ENCODE results near the gene GBF1.

GBF1 gene

GRCh38 chr10:102393411-102394078 is 148.2 kb downstream of the GBF1 start:
- Histone ChIP-seq H3K27me3 (ENCODE audit: insufficient read depth, low read length) (no peaks in the 10 kb centered on the region), H2AFZ (ENCODE audit: low read length, unreplicated experiment) (no peak overlapping the region), H3K4me3 (ENCODE audit: low read depth, low read length) (peak overlapping the region; percentile 95), H3K36me3 (ENCODE audit: insufficient read depth, low read length) (no peaks in the 10 kb centered on the region), H3K79me2 (ENCODE audit: control insufficient read depth, insufficient read depth, low read length, unreplicated experiment) (peaks cover 10% of the 10 kb centered on the region), H3K27ac (ENCODE audit: low read depth, low read length) (peak overlapping the region; percentile 95), H3K4me1 (ENCODE audit: control insufficient read depth, insufficient read depth, low read length, unreplicated experiment) (peaks cover 10% of the 10 kb centered on the region)

GRCh38 chr10:102394079-102394800 is 148.9 kb downstream of the GBF1 start:
- Histone ChIP-seq H3K27me3 (ENCODE audit: insufficient read depth, low read length) (no peaks in the 10 kb centered on the region), H3K79me2 (ENCODE audit: control insufficient read depth, insufficient read depth, low read length, unreplicated experiment) (peaks cover 10% of the 10 kb centered on the region), H3K4me1 (ENCODE audit: control insufficient read depth, insufficient read depth, low read length, unreplicated experiment) (peaks cover 13% of the 10 kb centered on the region), H3K4me3 (ENCODE audit: low read depth, low read length) (peak overlapping the region; percentile 95), H3K27ac (ENCODE audit: low read depth, low read length) (peak overlapping the region; percentile 95), H2AFZ (ENCODE audit: low read length, unreplicated experiment) (no peak overlapping the region), H3K36me3 (ENCODE audit: insufficient read depth, low read length) (no peaks in the 10 kb centered on the region)

- Histone ChIP-seq H3K36me3 (ENCODE audit: insufficient read depth, low read length) (no peaks in the 10 kb centered on the region), H2AFZ (ENCODE audit: low read length, unreplicated experiment) (peak overlapping the region; percentile 8), H3K79me2 (ENCODE audit: control insufficient read depth, insufficient read depth, low read length, unreplicated experiment) (peaks cover 10% of the 10 kb centered on the region), H3K27ac (ENCODE audit: low read depth, low read length) (peak overlapping the region; percentile 95), H3K4me1 (ENCODE audit: control insufficient read depth, insufficient read depth, low read length, unreplicated experiment) (peaks cover 13% of the 10 kb centered on the region), H3K27me3 (ENCODE audit: insufficient read depth, low read length) (no peaks in the 10 kb centered on the region), H3K4me3 (ENCODE audit: low read depth, low read length) (peak overlapping the region; percentile 95)
Observed at GRCh38 chr10:102394801-102395399, 149.6 kb downstream of the GBF1 start.

GRCh38 chr10:102395400-102396316 is 150.3 kb downstream of the GBF1 start, which contains the start of gene NFKB2:
NFKB2 (plus strand) TSS chr10:102395705; CDS start chr10:102395960, 255 bp downstream.
- Histone ChIP-seq H3K27me3 (ENCODE audit: insufficient read depth, low read length) (no peaks in the 10 kb centered on the region), H3K36me3 (ENCODE audit: insufficient read depth, low read length) (no peaks in the 10 kb centered on the region), H3K4me1 (ENCODE audit: control insufficient read depth, insufficient read depth, low read length, unreplicated experiment) (peaks cover 13% of the 10 kb centered on the region), H3K4me3 (ENCODE audit: low read depth, low read length) (peak within 1 kb of the TSS; percentile 95), H2AFZ (ENCODE audit: low read length, unreplicated experiment) (peak within 1 kb of the TSS; percentile 8), H3K79me2 (ENCODE audit: control insufficient read depth, insufficient read depth, low read length, unreplicated experiment) (peaks cover 10% of the 10 kb centered on the region), H3K27ac (ENCODE audit: low read depth, low read length) (peak within 1 kb of the TSS; percentile 95)

GRCh38 chr10:102396317-102396650 is 151.0 kb downstream of the GBF1 start:
- Histone ChIP-seq H2AFZ (ENCODE audit: low read length, unreplicated experiment) (no peak overlapping the region), H3K79me2 (ENCODE audit: control insufficient read depth, insufficient read depth, low read length, unreplicated experiment) (peaks cover 10% of the 10 kb centered on the region), H3K4me1 (ENCODE audit: control insufficient read depth, insufficient read depth, low read length, unreplicated experiment) (peaks cover 13% of the 10 kb centered on the region), H3K4me3 (ENCODE audit: low read depth, low read length) (peak overlapping the region; percentile 95), H3K27ac (ENCODE audit: low read depth, low read length) (peak overlapping the region; percentile 95; the same call in 1 of the 2 replicates), H3K36me3 (ENCODE audit: insufficient read depth, low read length) (no peaks in the 10 kb centered on the region), H3K27me3 (ENCODE audit: insufficient read depth, low read length) (no peaks in the 10 kb centered on the region)

GRCh38 chr10:102396730-102397151 is 151.4 kb downstream of the GBF1 start:
- H3K27ac ChIP-seq (ENCODE audit: low read depth, low read length) = peak overlapping the region; percentile 95; the same call in 1 of the 2 replicates

GRCh38 chr10:102397222-102398171 is 152.2 kb downstream of the GBF1 start:
- Histone ChIP-seq H3K27me3 (ENCODE audit: insufficient read depth, low read length) (no peaks in the 10 kb centered on the region), H3K79me2 (ENCODE audit: control insufficient read depth, insufficient read depth, low read length, unreplicated experiment) (peaks cover 10% of the 10 kb centered on the region), H2AFZ (ENCODE audit: low read length, unreplicated experiment) (no peak overlapping the region), H3K27ac (ENCODE audit: low read depth, low read length) (no peak overlapping the region), H3K4me1 (ENCODE audit: control insufficient read depth, insufficient read depth, low read length, unreplicated experiment) (peaks cover 21% of the 10 kb centered on the region), H3K4me3 (ENCODE audit: low read depth, low read length) (peak overlapping the region; percentile 95; the same call in 1 of the 2 replicates), H3K36me3 (ENCODE audit: insufficient read depth, low read length) (no peaks in the 10 kb centered on the region)

More at GRCh38 chr10:102396730-102397151, 151.4 kb downstream of the GBF1 start:
- Histone ChIP-seq H3K27me3 (ENCODE audit: insufficient read depth, low read length) (no peaks in the 10 kb centered on the region), H3K4me1 (ENCODE audit: control insufficient read depth, insufficient read depth, low read length, unreplicated experiment) (peaks cover 17% of the 10 kb centered on the region), H3K79me2 (ENCODE audit: control insufficient read depth, insufficient read depth, low read length, unreplicated experiment) (peaks cover 10% of the 10 kb centered on the region), H2AFZ (ENCODE audit: low read length, unreplicated experiment) (no peak overlapping the region), H3K36me3 (ENCODE audit: insufficient read depth, low read length) (no peaks in the 10 kb centered on the region), H3K4me3 (ENCODE audit: low read depth, low read length) (peak overlapping the region; percentile 95)

- no peak overlapping the region for H3K27ac ChIP-seq (ENCODE audit: low read depth, low read length)
- peaks cover 10% of the 10 kb centered on the region for H3K79me2 ChIP-seq (ENCODE audit: control insufficient read depth, insufficient read depth, low read length, unreplicated experiment)
- H3K27me3 ChIP-seq (ENCODE audit: insufficient read depth, low read length) = no peaks in the 10 kb centered on the region
- no peak overlapping the region; the same call in 1 of the 2 replicates for H3K4me3 ChIP-seq (ENCODE audit: low read depth, low read length)
- peaks cover 21% of the 10 kb centered on the region for H3K4me1 ChIP-seq (ENCODE audit: control insufficient read depth, insufficient read depth, low read length, unreplicated experiment)
- no peaks in the 10 kb centered on the region for H3K36me3 ChIP-seq (ENCODE audit: insufficient read depth, low read length)
- no peak overlapping the region for H2AFZ ChIP-seq (ENCODE audit: low read length, unreplicated experiment)
Observed at GRCh38 chr10:102398172-102399020, 153.1 kb downstream of the GBF1 start.
